Gastroesophageal sphincter (tissue), 3 donors: ENCODE measurements around the gene EEF1E1.

Experiments
- POLR2A ChIP-seq, 2 donors: fragments of 450-650 bp; IDR thresholded peaks; one replicate each; pipeline ENCODE4 v1.6.1; 2017; ENCODE audit warnings: antibody characterized with exemption in 2 of 2, mild to moderate bottlenecking in 2 of 2, moderate library complexity in 1 of 2
- POLR2AphosphoS5 ChIP-seq: sonication (generic); formaldehyde crosslinking; IDR thresholded peaks from one replicate; pipeline ENCODE4 v1.6.1; 2017; ENCODE audit warnings: antibody characterized with exemption
- TF ChIP-seq, protein P1 (sequence below), 4 experiments: fragments of 200-600 bp in 2 of 4; fragments of 450-650 bp in 2 of 4; sonication (generic) in 1 of 4; IDR thresholded peaks; one replicate each; pipeline ENCODE4 v1.5.1; 2017 to 2019; ENCODE audit warnings: antibody characterized with exemption in 4 of 4, mild to moderate bottlenecking in 2 of 4, moderate library complexity in 2 of 4

GRCh38 chr6:8077991-8078390 lies 24.4 kb downstream of the EEF1E1 start:
- TF ChIP-seq, protein P1, sequence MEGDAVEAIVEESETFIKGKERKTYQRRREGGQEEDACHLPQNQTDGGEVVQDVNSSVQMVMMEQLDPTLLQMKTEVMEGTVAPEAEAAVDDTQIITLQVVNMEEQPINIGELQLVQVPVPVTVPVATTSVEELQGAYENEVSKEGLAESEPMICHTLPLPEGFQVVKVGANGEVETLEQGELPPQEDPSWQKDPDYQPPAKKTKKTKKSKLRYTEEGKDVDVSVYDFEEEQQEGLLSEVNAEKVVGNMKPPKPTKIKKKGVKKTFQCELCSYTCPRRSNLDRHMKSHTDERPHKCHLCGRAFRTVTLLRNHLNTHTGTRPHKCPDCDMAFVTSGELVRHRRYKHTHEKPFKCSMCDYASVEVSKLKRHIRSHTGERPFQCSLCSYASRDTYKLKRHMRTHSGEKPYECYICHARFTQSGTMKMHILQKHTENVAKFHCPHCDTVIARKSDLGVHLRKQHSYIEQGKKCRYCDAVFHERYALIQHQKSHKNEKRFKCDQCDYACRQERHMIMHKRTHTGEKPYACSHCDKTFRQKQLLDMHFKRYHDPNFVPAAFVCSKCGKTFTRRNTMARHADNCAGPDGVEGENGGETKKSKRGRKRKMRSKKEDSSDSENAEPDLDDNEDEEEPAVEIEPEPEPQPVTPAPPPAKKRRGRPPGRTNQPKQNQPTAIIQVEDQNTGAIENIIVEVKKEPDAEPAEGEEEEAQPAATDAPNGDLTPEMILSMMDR (IDR thresholded peaks at IDR 0.05), result no peak
- TF ChIP-seq POLR2AphosphoS5 (no peak), POLR2A (IDR thresholded peaks at IDR 0.05) (no peak)
